ENCODE measurements around the gene TTC14. TPM values are rescaled to one million over a fixed set of nuclear protein-coding genes. Genes with fewer than 3 reads are reported as not detected.

Gene TTC14
- total RNA-seq, result 22.3 and 41.8 TPM in 2 replicates

GRCh38 chr3:180601688-180602666 lies at the start of gene TTC14:
TSS of gene TTC14 (plus strand) at chr3:180602163. CDS start at chr3:180602262, 99 bp downstream.

Other genes starting within 250 kb of the TTC14 start
- gene CCDC39, start 77.3 kb downstream of the TTC14 start, total RNA-seq, result under 0.01 TPM in 1 of 2 replicates, not detected in the other

Data from dermis lymphatic vessel endothelial cell (primary cell).